GM12878 (cell line): Measurements from ENCODE around the gene MYO18B. TPM values are rescaled to one million over a fixed set of nuclear protein-coding genes. Genes with fewer than 3 reads are reported as not detected.

Source experiments
- ATAC-seq: fragments of 200-7000 bp; cut with Tn5 transposase; 3 replicates; pipeline ENCODE4 v1.9.1; 2020; ENCODE audit warnings: mild to moderate bottlenecking, moderate library complexity
- BruUV-seq: library from RNA; stranded (reverse); fragments of 400-500 nt; replicated peaks from 2 replicates; lab custom pipeline; 2021; lab: Mats Ljungman, UMichigan
- CTCF ChIA-PET: fragments of 300-600 bp; sonication (Branson Sonifier 250); formaldehyde crosslinking; extraction: SDS; loops from one replicate; lab custom pipeline; 2021; ENCODE audit warnings: inconsistent platforms; lab: Yijun Ruan, JAX
- POLR2A ChIA-PET: fragments of 350-600 bp; formaldehyde crosslinking; extraction: SDS; loops from one replicate; lab custom pipeline; 2021; ENCODE audit warnings: inconsistent platforms; lab: Charles Lee
- RAD21 ChIA-PET: fragments of 300-600 bp; sonication (Branson Sonifier 250); formaldehyde crosslinking; loops from one replicate; lab custom pipeline; 2023; ENCODE audit warnings: antibody characterized with exemption; ENCODE audit not compliant: unreplicated experiment; lab: Charles Lee
- SMC1A ChIA-PET: fragments of 300-600 bp; sonication (Branson Sonifier 250); formaldehyde crosslinking; loops from one replicate; lab custom pipeline; 2023; ENCODE audit not compliant: unreplicated experiment, uncharacterized antibody; lab: Charles Lee
- DNase-seq: peaks from one replicate; pipeline ENCODE4 v3.0.0-alpha.2; 2011; ENCODE audit warnings: low read depth, low spot score
- FAIRE-seq: peaks from 3 replicates; lab custom pipeline; 2011; peaks lifted over from hg19 to GRCh38; lab: Jason Lieb, UNC
- H2AFZ ChIP-seq: 2 replicates; pipeline ENCODE4 v1.6.0; 2011; ENCODE audit warnings: low read depth, low read length, control low read depth; ENCODE audit not compliant: control insufficient read depth
- H3K27ac ChIP-seq: 2 replicates; pipeline ENCODE4 v1.5.1; 2011; ENCODE audit warnings: control low read depth; ENCODE audit not compliant: control insufficient read depth, insufficient read depth
- H3K27me3 ChIP-seq, 2 experiments: replicated peaks in 1 of 2; 2 replicates each; pipeline versions ENCODE4 v1.6.0 to v1.6.1; 2011; ENCODE audit warnings: low read length in 1 of 2; ENCODE audit not compliant: control insufficient read depth in 2 of 2, insufficient read depth in 2 of 2
- H3K36me3 ChIP-seq, 2 experiments: 2 replicates each; pipeline ENCODE4 v1.5.1; 2011; ENCODE audit warnings: low read length in 1 of 2; ENCODE audit not compliant: control insufficient read depth in 2 of 2, insufficient read depth in 2 of 2
- H3K4me1 ChIP-seq: 2 replicates; pipeline ENCODE4 v1.6.1; 2011; ENCODE audit warnings: mild to moderate bottlenecking, low read length, moderate library complexity, mixed read lengths; ENCODE audit not compliant: control insufficient read depth, insufficient read depth
- H3K4me2 ChIP-seq: 2 replicates; pipeline ENCODE4 v1.6.0; 2011; ENCODE audit warnings: control low read depth; ENCODE audit not compliant: control insufficient read depth, insufficient read depth
- H3K4me3 ChIP-seq: fragments of 200-600 bp; sonication (generic); 2 replicates; pipeline ENCODE4 v1.5.1; 2016
- H3K79me2 ChIP-seq: 2 replicates; pipeline ENCODE4 v1.6.0; 2011; ENCODE audit warnings: low read length; ENCODE audit not compliant: control insufficient read depth, insufficient read depth
- H3K9ac ChIP-seq: 2 replicates; pipeline ENCODE4 v1.8.0; 2011; ENCODE audit warnings: low read length, control low read depth, mixed read lengths; ENCODE audit not compliant: control insufficient read depth, insufficient read depth
- H3K9me3 ChIP-seq: replicated peaks from 3 replicates; pipeline ENCODE4 v1.5.1; 2011; ENCODE audit warnings: mild to moderate bottlenecking, low read length; ENCODE audit not compliant: control insufficient read depth, insufficient read depth
- H4K20me1 ChIP-seq: 2 replicates; pipeline ENCODE4 v1.6.0; 2011; ENCODE audit not compliant: control insufficient read depth, insufficient read depth
- BMI1 ChIP-seq: fragments of 450-650 bp; IDR thresholded peaks from 2 replicates; pipeline ENCODE4 v1.6.1; 2016; ENCODE audit warnings: mild to moderate bottlenecking, moderate library complexity, borderline replicate concordance
- IKZF2 ChIP-seq, 2 experiments: fragments of 450-650 bp; IDR thresholded peaks; 2 replicates each; pipeline ENCODE4 v1.6.1; 2017; ENCODE audit warnings: mild to moderate bottlenecking in 2 of 2, moderate library complexity in 2 of 2
- RFX5 ChIP-seq: IDR thresholded peaks from 2 replicates; pipeline ENCODE4 v1.6.1; 2011; ENCODE audit warnings: low read depth, low read length, improper control_type of control experiment
- WGBS: methylation state at CpG from one replicate; pipeline ENCODE4 v1.1.6; 2016; ENCODE audit warnings: low lambda C conversion rate; ENCODE audit not compliant: insufficient replicate concordance, insufficient coverage; ENCODE audit errors: missing lambda C conversion rate; 5-methylcytosine and 5-hydroxymethylcytosine counted together
- in situ Hi-C: fragments of 300-500 bp; cut with MboI; formaldehyde crosslinking; loops from 9 replicates; pipeline ENCODE4 v1.14.3; 2018; ENCODE audit warnings: mixed read lengths
- intact Hi-C: fragments of 100-400 bp; cut with micrococcal nuclease; formaldehyde crosslinking; loops from one replicate; pipeline ENCODE4 v1.14.2; 2022; ENCODE audit not compliant: unreplicated experiment
- polyA plus RNA-seq, 11 experiments: library from polyadenylated mRNA; depleted of rRNA in 4 of 11; unstranded in 6 of 11; stranded (reverse) in 5 of 11; fragments of >200 nt; fragmentation: Nextera tagmentation in 4 of 11; fragmentation: Illumina TruSeq in 1 of 11; extraction: Ambion mirVana in 4 of 11; extraction: Trizol in 1 of 11; gene quantifications; 1 replicate in 1 of 11; 2 replicates in 10 of 11; pipeline versions ENCODE4 v1.2.1 to v1.2.3, GENCODE V29; 2011 to 2016; ENCODE audit warnings: inconsistent platforms in 2 of 11, missing spikeins in 2 of 11, low read depth in 1 of 11
- total RNA-seq, 4 experiments: library from RNA; depleted of rRNA in 3 of 4; stranded (reverse); fragments of >200 nt in 3 of 4; fragmentation: Illumina TruSeq in 1 of 4; extraction: Trizol in 1 of 4; gene quantifications; 2 replicates each; pipeline versions ENCODE4 v1.2.1 to v1.2.3, GENCODE V29; 2013 to 2021
- TF ChIP-seq, protein P1 (sequence below): fragments of 450-650 bp; formaldehyde crosslinking; IDR thresholded peaks from 2 replicates; pipeline ENCODE4 v1.4.0; 2020; ENCODE audit warnings: mild to moderate bottlenecking, moderate library complexity

Gene MYO18B
- total and polyA plus RNA-seq, 10 of the 15 experiments (the other 5 are each of a cell fraction or from before 2014, with no cell fraction given): 0.05 to 2.1 (median 0.51) TPM; not detected in 1

DNA sequence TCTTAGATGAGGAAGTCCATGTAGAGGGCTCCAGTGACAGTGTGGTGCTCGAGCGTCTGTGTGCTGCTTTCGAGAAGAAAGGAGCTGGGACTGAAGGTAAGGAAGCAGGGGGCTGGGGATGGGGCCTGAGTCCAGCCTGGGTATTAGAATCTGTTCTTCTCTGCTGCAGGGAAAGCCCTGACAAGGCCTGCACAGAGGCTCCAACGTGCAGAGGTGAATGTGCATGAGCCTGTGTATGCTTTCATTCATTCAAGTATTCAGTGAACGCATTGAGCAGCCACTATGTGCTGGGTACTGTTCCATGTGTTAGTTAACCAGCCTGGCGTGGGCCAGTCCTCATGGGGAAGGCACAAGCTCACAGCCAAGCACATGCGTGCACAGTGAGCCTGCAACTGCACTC lies 93.4 kb downstream of the MYO18B start:
- intact Hi-C loops: no loop called here
- ATAC-seq: no peak

More for the DNA sequence above, 93.4 kb downstream of the MYO18B start:
- FAIRE-seq (no peak), DNase-seq (no peak)
- WGBS: 64% methylated on average over 7 of the region's 7 CpGs
- Histone ChIP-seq H3K9ac (no peak overlapping the region), H3K4me1 (peaks cover 28% of the 10 kb centered on the region), H2AFZ (no peak overlapping the region), H3K27me3 (no peaks in the 10 kb centered on the region), H3K27ac (no peak overlapping the region), H3K79me2 (no peaks in the 10 kb centered on the region), H3K9me3 (no peaks in the 10 kb centered on the region; the same call in 2 of the 3 replicates), H3K36me3 (no peaks in the 10 kb centered on the region), H3K4me3 (no peak overlapping the region), H4K20me1 (no peaks in the 10 kb centered on the region), H3K4me2 (no peak overlapping the region; the same call in 1 of the 2 replicates)
- ChIA-PET RAD21 (no interaction called here), SMC1A (interaction anchor here (0.6 to 1.3 kb wide), 2 partner anchors 17 to 211 kb away, joined by 3 to 5 read pairs; no protein-coding TSS in a partner anchor), POLR2A (interaction anchor here (2.7 kb wide), 1 partner anchor 11 kb away, joined by 6 read pairs; no protein-coding TSS in a partner anchor), CTCF (interaction anchor here (0.8 to 1.2 kb wide), 2 partner anchors 17 to 337 kb away, joined by 3 read pairs; no protein-coding TSS in a partner anchor)
- in situ Hi-C loops: no loop called here
- BruUV-seq: no TSS peak
- TF ChIP-seq BMI1: no peak
- TF ChIP-seq, protein P1, sequence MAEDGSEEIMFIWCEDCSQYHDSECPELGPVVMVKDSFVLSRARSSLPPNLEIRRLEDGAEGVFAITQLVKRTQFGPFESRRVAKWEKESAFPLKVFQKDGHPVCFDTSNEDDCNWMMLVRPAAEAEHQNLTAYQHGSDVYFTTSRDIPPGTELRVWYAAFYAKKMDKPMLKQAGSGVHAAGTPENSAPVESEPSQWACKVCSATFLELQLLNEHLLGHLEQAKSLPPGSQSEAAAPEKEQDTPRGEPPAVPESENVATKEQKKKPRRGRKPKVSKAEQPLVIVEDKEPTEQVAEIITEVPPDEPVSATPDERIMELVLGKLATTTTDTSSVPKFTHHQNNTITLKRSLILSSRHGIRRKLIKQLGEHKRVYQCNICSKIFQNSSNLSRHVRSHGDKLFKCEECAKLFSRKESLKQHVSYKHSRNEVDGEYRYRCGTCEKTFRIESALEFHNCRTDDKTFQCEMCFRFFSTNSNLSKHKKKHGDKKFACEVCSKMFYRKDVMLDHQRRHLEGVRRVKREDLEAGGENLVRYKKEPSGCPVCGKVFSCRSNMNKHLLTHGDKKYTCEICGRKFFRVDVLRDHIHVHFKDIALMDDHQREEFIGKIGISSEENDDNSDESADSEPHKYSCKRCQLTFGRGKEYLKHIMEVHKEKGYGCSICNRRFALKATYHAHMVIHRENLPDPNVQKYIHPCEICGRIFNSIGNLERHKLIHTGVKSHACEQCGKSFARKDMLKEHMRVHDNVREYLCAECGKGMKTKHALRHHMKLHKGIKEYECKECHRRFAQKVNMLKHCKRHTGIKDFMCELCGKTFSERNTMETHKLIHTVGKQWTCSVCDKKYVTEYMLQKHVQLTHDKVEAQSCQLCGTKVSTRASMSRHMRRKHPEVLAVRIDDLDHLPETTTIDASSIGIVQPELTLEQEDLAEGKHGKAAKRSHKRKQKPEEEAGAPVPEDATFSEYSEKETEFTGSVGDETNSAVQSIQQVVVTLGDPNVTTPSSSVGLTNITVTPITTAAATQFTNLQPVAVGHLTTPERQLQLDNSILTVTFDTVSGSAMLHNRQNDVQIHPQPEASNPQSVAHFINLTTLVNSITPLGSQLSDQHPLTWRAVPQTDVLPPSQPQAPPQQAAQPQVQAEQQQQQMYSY (CRISPR knock-in tag): no peak
- TF ChIP-seq IKZF2 (IDR thresholded peaks at IDR 0.05): no peak
- no peak for TF ChIP-seq RFX5
